Hematopoietic multipotent progenitor cell treated with erythropoietin and hydrocortisone succinate and interleukin-3 and kit ligand, for 6 days (in vitro differentiated cells): Measurements from ENCODE around the gene POU3F3.
A peak's percentile ranks its signal among the peaks of the same experiment; 100 is the strongest.

Experiments used
- DNase-seq: peaks from one replicate; pipeline ENCODE4 v3.0.0-alpha.2; 2015

POU3F3 gene

GRCh38 chr2:104862058-104862941 is 8.4 kb downstream of the POU3F3 start:
- DNase-seq = peak; percentile 23

- no peak for DNase-seq
Observed at GRCh38 chr2:104863146-104863467, 9.2 kb downstream of the POU3F3 start.

- no peak for DNase-seq
Observed at GRCh38 chr2:104863468-104864279, 9.8 kb downstream of the POU3F3 start.

GRCh38 chr2:104864280-104865095 is 10.6 kb downstream of the POU3F3 start:
- DNase-seq = no peak

- no peak for DNase-seq
Observed at GRCh38 chr2:104865096-104865470, 11.2 kb downstream of the POU3F3 start.

GRCh38 chr2:104866122-104866864 is 12.4 kb downstream of the POU3F3 start:
- DNase-seq = no peak

GRCh38 chr2:104866883-104867812 is 13.2 kb downstream of the POU3F3 start:
- DNase-seq = no peak

GRCh38 chr2:104867813-104868504 is 14.0 kb downstream of the POU3F3 start:
- DNase-seq = no peak

- DNase-seq = no peak
Observed at GRCh38 chr2:104868505-104868866, 14.6 kb downstream of the POU3F3 start.

GRCh38 chr2:104870100-104870975 is 16.4 kb downstream of the POU3F3 start:
- DNase-seq = no peak

GRCh38 chr2:104871649-104871971 is 17.7 kb downstream of the POU3F3 start:
- DNase-seq = no peak

- DNase-seq = no peak
Observed at GRCh38 chr2:104871972-104872865, 18.3 kb downstream of the POU3F3 start.

GRCh38 chr2:104872866-104873688 is 19.2 kb downstream of the POU3F3 start:
- peak; percentile 88 for DNase-seq

GRCh38 chr2:104873689-104874054 is 19.8 kb downstream of the POU3F3 start:
- no peak for DNase-seq

GRCh38 chr2:104874230-104874629 is 20.3 kb downstream of the POU3F3 start:
- DNase-seq = no peak

GRCh38 chr2:104875262-104875661 is 21.3 kb downstream of the POU3F3 start:
- no peak for DNase-seq

GRCh38 chr2:104876606-104877570 is 23.0 kb downstream of the POU3F3 start:
- DNase-seq = no peak
